Measurements from ENCODE around the gene SPACA6. TPM values are rescaled to one million over a fixed set of nuclear protein-coding genes. Genes with fewer than 3 reads are reported as not detected.
"Not testable (repeated sequence)": the region's sequence is repeated elsewhere in the genome, so short reads cannot be mapped to it uniquely, and the experiment has no call there.

Gene SPACA6
- total RNA-seq, 4 donors from 2014 or later, result 11.8 to 37.8 (median 17.4) TPM

GRCh38 chr19:51733742-51734522 lies 40.8 kb downstream of the SPACA6 start:
- H3K4me3 ChIP-seq, result no peak overlapping the region
- H3K9me3 ChIP-seq, result no peaks in the 10 kb centered on the region
- no peak for DNase-seq (ENCODE audit: extremely low spot score)
- H3K4me1 ChIP-seq, result no peaks in the 10 kb centered on the region
- WGBS, result 51% methylated on average over 7 of the region's 7 CpGs
- TF ChIP-seq CTCF (IDR thresholded peaks at IDR 0.05) (no peak), POLR2A (IDR thresholded peaks at IDR 0.05; ENCODE audit: low read depth) (no peak), POLR2AphosphoS5 (IDR thresholded peaks at IDR 0.05) (no peak), EP300 (IDR thresholded peaks at IDR 0.05) (no peak)
- peaks cover 0 to 82% (median 0%) of the 10 kb centered on the region in 4 donors for H3K27me3 ChIP-seq
- no peak overlapping the region for H3K27ac ChIP-seq (replicated peaks in 1 of 4)
- H3K36me3 ChIP-seq, result no peaks in the 10 kb centered on the region
- intact Hi-C loops (cut with DNase I), result no loop called here

- no peak overlapping the region for H3K27ac ChIP-seq (replicated peaks in 1 of 4)
- no peak overlapping the region for H3K4me3 ChIP-seq
- no peaks in the 10 kb centered on the region for H3K36me3 ChIP-seq
- 63% methylated on average over 8 of the region's 10 CpGs for WGBS
- intact Hi-C loops (cut with DNase I), result no loop called here
- TF ChIP-seq EP300 (IDR thresholded peaks at IDR 0.05), result peak; percentile 63
- no peak for TF ChIP-seq CTCF (IDR thresholded peaks at IDR 0.05)
- TF ChIP-seq POLR2AphosphoS5 (IDR thresholded peaks at IDR 0.05), result peak in 1 of 2 donors; percentile 24
- no peak for TF ChIP-seq POLR2A (IDR thresholded peaks at IDR 0.05; ENCODE audit: low read depth)
- H3K27me3 ChIP-seq, result peaks cover 0 to 75% (median 0%) of the 10 kb centered on the region in 4 donors
- no peaks in the 10 kb centered on the region for H3K4me1 ChIP-seq
- no peak for DNase-seq (ENCODE audit: extremely low spot score)
- no peaks in the 10 kb centered on the region for H3K9me3 ChIP-seq
Measured at GRCh38 chr19:51735759-51736449, 42.8 kb downstream of the SPACA6 start.

GRCh38 chr19:51737389-51737788 lies 44.3 kb downstream of the SPACA6 start:
- no peak for DNase-seq (ENCODE audit: extremely low spot score)
- TF ChIP-seq POLR2A (IDR thresholded peaks at IDR 0.05; ENCODE audit: low read depth), result no peak
- no peak for TF ChIP-seq EP300 (IDR thresholded peaks at IDR 0.05)
- Histone ChIP-seq H3K36me3 (no peaks in the 10 kb centered on the region), H3K4me3 (no peak overlapping the region), H3K4me1 (no peaks in the 10 kb centered on the region), H3K27ac (replicated peaks in 1 of 4) (no peak overlapping the region), H3K9me3 (no peaks in the 10 kb centered on the region), H3K27me3 (peaks cover 0 to 74% (median 0%) of the 10 kb centered on the region in 4 donors)
- intact Hi-C loops (cut with DNase I), result no loop called here
- 94% methylated on average over 3 of the region's 3 CpGs for WGBS

GRCh38 chr19:51737924-51738323 lies 44.8 kb downstream of the SPACA6 start:
- no peaks in the 10 kb centered on the region for H3K4me1 ChIP-seq
- H3K9me3 ChIP-seq, result no peaks in the 10 kb centered on the region
- TF ChIP-seq CTCF (IDR thresholded peaks at IDR 0.05) (no peak), EP300 (IDR thresholded peaks at IDR 0.05) (no peak), POLR2AphosphoS5 (IDR thresholded peaks at IDR 0.05) (no peak), POLR2A (IDR thresholded peaks at IDR 0.05; ENCODE audit: low read depth) (no peak)
- H3K27ac ChIP-seq (replicated peaks in 1 of 4), result no peak overlapping the region
- intact Hi-C loops (cut with DNase I), result no loop called here
- 81% methylated on average over 2 of the region's 2 CpGs for WGBS
- no peak overlapping the region for H3K4me3 ChIP-seq
- no peak for DNase-seq (ENCODE audit: extremely low spot score)
- peaks cover 0 to 68% (median 0%) of the 10 kb centered on the region in 4 donors for H3K27me3 ChIP-seq
- H3K36me3 ChIP-seq, result no peaks in the 10 kb centered on the region

GRCh38 chr19:51738523-51738922 lies 45.4 kb downstream of the SPACA6 start:
- DNase-seq (ENCODE audit: extremely low spot score); H3K4me3 ChIP-seq; H3K4me1 ChIP-seq; H3K27ac ChIP-seq (replicated peaks in 1 of 4); H3K9me3 ChIP-seq; H3K36me3 ChIP-seq; intact Hi-C loops (cut with DNase I): not testable (repeated sequence)
- 84% methylated on average over 10 of the region's 10 CpGs for WGBS
- H3K27me3 ChIP-seq, result peaks cover 0 to 62% (median 0%) of the 10 kb centered on the region in 4 donors

All from esophagus muscularis mucosa (tissue), 4 donors.